COR-L47 (cell line): ENCODE measurements around the gene STC2.

Source experiments
- DNase-seq: peaks from one replicate; lab custom pipeline; 2025; lab: John Stamatoyannopoulos, UW

Gene STC2

DNA sequence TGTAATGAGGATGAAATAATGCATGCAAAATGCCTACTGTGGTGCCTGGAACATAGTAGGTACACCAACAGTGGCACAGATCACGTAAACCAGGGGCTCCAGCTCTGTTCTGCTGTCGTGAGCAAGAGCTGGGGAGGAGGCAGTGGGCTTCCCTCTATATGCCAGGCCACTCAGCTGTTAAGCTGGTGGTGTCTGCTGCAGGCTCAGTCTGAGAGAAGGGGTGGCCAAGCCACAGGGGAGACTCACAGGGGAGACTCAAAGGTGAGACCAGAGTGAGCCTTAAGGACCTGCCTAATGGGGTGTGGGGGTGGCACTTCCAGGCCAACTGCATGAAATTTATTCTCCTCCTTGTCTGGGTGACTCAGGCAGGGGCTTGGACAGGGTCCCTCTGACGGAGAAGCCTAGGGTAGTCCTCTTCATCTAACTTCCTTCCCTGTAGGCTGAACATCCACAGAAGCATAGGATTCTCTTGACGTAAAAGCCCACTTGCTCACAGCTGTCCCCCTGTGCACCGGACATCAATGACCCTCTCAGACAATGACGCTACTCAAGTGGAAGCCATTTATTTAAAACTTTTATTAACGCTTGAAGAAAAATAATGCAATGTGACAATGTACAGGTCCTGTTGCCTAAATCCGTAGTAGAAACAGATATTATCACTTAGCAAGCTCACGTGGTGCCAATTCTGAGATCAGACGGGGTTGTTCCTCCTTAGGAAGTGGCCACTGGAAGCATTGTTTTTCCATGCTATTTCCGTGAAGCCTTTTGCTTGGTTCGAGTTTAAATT lies 13.9 kb downstream of the STC2 start:
- no peak for DNase-seq

DNA sequence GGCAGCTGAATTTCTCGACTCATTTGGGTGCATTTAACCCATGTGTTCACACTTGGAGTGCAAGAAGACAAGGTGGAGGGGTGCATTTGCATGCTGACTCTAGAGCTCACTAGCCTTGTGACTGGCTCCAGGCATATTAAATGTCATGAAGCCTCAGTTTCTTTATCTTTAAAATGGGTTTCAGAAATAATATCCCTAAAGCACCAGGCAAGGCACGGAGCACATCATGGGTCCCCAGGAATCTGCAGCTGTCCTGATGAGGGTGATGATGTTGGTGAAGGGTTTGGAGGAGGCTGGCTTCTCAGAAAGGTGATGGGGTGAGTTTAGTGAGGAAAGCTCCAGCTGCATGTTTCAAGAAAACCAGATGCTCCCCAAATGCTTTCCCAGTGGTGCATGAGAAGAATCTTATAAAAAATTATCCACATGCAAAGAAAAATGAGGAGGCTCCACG lies 14.8 kb downstream of the STC2 start:
- no peak for DNase-seq

DNA sequence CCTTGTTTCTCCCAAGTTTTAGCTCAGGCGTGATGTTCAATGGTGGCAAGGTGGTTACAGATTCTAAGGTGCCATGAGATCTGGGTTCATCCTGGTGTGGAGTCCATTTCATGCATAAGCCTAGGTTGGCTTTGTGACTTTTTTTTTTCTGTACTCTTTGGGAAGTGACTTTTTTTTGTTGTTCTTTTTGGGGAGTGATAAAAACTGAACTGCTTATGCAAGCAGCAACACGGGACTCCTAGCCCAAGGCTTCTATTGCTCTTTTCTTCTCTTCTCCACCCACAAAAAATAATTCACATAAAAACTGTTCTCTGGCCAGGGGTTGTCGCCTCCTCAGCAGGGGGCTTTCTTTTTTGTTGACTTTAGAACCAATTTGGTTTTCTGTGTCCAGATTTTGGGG lies 15.4 kb downstream of the STC2 start:
- DNase-seq: no peak

DNA sequence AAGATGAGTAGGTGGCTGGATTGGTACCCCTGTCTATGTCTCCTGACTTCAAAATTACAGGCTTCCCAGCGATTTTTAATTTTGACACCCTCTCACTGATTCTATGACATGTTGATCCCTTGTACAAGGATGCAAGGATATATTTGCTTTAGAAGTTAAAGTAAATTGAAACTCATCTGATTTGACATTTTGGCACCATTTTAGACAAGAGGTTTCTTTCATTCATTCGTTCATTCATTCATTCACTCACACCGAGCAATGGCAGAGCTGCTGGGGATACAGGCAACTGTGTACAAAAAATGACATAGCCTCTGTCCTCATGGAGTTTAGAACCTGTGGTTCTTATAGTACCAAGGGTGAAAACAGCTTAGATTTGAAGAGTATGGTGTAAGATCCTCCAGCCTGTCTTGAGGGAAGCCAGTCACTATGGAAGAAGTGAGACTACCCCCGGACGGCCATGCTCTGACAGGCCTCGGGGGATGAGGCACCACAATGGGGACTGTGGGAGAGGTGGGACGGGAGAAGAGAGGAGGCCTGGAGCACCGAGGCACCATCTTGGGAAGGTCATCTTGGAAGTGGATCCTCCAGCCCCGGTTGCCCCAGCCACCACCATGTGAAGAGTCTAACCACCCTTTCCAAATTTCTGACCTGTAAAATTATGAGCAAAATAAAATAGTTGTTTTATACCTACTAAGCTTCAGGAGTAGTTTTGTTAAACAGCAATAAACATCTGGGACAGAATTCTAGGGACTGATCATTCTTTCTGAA lies 16.2 kb downstream of the STC2 start:
- DNase-seq: no peak

DNA sequence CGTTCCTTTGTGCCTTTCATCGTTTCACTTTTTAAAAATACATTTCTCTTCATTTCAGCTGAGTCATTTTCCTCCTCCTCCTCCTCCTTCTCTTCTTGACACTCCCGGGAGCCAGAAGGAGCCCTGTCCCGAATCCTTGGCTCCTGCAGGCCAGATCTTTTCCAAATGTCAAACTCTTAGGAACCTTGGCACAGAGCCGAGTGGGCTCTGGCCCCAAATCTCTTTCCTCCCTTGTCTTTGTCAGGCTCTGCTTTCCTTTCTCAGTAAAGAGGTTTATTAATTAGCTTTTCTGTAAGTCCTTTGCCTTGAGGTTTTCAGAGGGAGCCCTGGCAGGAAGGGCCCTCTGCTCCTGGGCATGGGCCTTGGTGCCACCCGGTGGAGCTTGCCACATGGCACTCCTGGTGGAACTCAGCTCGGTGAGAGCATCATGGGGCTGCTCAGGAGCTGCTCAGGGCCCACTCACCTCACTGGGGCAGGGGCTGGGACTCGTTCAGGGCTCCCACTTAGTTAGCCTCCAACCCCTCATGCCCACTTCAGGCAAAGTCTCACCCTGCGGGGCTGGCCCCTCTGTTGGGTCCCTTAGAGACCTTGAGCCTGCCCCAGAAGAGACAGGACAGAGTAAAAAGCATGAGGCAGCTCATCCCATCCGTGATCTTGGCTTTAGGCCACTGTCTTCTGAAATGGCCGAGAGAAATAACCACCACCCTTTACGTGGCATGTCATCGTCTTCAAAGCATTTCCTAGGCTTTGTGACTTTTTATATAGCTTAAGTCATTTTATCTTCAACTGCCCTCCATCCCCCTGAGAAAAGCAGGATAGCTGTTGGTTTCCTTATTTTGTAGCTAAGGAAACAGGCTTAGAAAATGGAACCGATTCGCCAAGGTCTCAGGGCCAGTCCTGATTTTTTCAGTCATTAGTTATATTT lies 17.1 kb downstream of the STC2 start:
- no peak for DNase-seq

DNA sequence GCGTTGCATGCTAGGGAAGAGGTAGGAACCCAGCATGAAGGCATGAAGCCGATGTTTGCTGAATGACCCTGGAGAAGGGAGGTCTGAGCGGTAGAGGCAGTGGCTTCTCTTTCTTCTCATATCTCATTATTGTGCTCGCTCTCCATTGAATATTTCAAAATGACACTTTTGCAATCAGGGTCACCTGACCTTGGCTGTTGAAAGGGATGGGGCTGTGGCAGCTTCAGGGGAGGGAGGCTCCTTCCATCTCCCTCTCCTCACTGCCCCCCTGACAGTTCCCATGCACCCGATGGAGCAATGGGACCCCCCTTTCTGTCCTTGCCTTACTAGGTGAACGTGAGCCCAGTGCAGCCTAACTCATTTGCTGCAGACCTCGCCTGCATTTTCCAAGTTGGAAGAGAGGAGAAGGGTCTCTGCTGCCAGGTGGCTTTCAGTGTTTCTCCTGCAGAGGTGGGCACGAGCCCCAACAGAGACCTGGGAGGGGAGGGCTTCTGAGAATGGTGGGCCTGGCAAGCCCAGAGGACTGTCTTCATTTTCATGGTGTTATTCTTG lies 17.9 kb downstream of the STC2 start:
- DNase-seq: no peak

DNA sequence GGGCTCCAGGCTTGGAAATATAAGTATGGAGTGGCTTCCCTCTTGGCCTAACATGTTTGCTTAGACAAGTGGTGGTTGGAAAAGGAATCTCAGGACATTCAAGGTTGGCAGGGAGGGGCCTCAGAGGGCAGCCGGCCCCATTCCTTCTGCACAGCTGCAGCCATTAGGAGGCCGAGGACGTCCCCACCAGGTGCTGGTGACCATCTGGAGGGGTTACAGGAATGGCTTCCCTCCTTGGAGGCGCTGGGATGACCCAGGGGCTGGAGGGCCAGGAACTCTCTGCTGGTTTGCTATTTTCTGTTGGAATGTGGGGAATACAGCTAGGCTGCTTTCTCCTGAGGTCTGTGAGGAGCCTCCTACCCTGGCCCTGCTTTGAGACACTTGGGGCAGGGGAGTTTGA lies 18.5 kb downstream of the STC2 start:
- DNase-seq: no peak

DNA sequence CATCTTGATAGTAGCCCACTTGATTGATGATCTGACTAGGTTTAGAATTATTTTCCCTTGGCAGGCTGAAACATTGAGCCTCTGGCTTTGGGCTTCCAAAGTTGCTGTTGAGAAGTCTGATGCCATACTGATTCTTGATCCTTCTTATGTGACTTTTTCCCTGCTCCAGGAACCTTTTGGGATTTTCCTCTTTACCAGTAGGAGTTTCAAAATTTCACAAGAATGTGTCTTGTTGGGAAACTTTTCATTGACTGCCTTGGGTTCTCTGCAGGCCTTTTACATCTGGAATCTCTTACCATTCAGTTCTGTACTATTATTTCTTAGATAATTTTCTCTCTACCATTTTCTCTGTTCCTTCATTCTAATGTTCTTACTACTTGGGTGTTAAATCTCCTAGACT lies 20.0 kb downstream of the STC2 start:
- DNase-seq: no peak

DNA sequence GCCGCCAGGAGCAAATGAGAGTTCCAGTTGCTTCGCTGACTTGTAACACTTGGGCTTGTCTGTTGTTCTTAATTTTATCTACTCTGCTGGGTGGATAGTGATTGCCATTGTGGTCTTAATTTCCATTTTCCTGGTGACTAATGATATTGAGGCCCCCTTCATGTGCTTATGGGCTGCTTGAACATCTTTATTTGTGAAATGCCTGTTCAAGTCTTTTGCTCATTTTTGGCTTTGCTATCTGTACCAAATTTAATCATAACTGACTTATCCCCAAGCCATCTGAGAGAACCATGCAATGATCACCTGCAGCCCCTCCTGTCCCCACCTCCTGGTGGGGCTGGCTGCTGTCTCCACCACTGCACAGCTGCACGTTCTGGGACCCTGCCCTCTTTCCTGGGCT lies 20.5 kb downstream of the STC2 start:
- no peak for DNase-seq

DNA sequence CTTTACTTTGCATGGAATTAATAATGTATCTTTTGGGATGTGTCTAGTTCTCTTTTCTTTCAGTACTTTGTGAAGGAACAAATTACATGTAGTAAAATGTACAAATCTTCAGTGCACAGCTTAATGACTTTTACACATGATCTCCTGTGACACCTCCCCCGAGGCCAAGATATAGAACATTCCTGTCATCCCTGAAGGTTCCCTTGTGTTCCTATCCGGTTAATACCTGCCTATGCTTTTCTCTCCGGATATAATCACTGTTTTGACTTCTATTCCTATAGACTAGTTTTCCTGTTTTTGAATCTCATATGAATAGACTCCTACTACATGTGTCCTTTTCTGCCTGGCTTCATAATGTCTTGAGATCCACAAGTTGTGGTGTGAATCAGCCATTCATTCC lies 21.5 kb downstream of the STC2 start:
- DNase-seq: no peak

DNA sequence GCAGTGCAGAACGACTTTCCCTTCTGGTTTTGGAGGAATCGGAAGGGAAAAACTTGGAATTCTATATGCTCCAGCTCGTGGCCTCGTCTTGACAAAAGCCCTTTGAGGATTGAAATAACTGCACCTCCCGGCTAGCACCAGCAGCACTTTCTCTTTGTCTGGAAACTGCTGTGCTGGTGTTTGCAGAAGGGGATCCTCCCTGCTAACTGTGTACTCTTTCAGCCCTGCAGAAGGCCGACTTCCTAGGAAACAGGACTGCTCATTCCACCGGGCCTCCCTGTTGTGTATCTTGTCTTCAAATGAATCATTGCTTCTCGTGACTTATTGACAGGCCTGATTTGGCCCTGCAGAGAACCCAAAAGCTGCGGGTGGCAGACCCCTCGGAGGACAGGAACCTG lies 23.6 kb downstream of the STC2 start:
- no peak for DNase-seq

DNA sequence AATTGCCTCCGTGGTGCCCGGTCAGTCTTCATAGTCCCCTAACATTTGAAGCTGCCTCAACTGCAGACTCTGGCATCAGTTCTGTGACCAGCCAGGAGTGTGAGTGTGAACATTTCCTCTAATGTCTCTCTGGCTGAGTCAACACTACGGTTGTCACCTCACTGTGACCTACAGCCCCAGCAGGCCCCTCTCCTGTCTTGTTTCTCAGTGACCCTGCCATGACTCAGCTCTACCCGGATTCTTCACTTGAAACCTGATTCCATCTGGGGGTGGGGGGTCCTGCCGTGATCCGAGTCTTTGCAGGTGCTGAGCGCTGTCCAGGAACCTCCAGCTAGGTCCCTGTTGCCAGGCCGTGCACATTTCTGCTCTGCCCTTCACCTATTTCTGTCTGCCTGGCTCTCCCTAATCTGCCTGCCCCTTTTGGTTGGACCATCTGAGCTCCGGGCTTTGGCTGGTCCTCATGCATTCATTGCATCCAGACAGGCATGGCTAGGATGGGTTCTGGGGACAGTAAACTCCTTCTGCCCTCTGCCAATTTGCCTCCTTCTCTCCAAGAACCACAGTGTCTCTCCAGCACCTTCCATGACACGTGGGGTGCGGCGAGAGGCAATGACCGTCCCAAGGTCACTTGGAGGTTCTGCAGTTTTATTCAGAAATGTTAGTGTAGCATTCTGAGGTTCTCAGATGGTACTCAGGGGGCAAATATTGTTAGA lies 24.2 kb downstream of the STC2 start:
- DNase-seq: no peak

DNA sequence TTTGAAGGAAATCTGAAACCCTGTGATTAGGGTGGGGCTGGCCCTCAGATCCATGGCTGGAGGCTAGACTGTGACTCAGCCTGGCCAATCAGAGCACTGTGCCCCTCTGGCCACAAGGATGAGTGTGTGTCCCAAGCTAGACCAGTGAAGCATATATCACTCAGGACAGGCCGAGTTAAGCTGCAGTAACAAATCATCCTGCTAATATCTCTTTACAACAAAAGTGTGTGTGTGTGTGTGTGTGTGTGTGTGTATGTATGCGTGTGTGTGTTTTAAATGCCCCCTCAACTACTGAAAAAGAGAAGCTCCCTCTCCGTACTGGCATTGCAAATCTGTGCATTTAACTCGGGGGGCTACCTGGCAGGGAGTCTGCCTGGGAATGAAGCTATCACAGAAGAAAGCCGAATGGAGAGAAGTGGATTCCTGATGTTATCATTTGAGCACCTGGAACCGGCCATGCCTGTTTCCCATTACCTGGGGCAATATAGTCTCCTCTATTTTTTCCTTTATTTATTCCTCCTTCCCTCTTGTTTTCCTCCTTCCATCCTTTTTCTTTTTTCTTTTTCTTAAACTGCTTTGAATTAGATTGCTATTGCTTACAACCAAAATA lies 25.6 kb downstream of the STC2 start:
- peak; percentile 85 for DNase-seq

DNA sequence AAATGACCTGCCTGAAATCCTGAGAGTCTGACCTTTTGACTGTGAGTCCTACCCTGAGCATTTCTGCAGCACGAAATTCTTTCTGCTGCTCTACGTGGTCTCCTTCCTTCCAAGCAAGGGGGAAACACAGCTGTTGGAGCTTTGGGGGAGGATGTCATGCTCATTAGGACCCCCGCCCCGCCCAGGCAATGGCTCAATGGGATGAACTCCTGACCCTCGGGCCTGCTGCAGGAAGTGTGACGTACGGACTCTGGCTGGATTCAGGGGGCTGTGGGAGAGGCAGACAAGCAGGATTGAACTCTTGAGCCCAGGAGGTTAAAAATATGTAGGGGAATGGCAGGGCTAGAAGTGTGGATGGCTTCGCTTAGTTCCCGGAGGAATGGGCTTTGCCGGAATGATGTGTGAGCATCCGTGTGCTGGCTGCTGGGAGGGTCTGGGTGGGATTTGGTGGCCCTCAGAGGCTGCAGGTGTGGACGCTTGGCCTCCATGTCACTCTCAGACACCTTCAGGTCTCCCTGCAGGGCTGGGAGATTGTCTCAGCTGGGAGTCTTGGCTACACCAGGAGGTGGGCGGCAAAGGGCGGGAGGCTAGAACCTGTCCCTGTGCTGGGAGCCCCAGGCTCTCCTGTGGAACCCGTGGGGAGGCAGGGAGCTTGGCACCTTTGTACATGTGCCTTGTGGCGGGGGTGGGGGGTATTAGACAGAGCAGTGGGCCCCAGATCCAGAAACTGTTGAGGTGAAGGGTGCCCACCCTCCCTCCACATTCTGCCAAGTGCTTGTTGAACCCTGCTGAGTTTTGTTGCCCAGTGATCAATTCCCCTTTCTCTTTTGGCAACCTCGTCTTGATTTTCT lies 26.3 kb downstream of the STC2 start:
- DNase-seq: no peak

DNA sequence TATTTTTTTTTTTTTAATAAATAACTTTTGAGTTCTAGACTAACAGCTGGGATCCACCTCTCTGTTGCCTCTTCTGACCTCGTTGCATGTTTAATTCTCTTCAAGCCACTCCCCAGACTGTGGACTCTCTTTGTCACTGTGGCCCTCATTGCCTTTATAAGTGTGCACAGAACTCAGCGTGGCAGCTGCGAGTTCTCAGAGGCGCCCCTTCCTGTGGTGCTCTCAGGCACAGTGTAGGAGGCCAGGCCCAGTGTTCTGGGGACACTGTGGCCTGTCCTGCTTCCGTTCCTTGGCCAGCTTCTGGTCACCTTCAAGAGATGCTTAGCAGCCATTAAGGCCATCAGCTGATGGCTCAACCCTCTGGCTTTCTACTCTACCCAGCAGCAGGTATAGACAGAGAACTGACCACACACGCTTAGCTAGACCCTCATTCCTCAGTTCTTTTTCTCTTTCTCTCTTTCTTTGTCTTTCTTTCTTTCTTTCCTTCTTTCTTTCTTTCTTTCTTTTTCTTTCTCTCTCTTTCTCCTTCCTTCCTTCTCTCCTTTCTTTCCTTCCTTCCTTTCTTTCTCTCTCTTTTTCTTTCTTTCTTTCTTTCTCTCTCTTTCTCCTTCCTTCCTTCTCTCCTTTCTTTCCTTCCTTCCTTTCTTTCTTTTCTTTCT lies 27.7 kb downstream of the STC2 start:
- no peak for DNase-seq

DNA sequence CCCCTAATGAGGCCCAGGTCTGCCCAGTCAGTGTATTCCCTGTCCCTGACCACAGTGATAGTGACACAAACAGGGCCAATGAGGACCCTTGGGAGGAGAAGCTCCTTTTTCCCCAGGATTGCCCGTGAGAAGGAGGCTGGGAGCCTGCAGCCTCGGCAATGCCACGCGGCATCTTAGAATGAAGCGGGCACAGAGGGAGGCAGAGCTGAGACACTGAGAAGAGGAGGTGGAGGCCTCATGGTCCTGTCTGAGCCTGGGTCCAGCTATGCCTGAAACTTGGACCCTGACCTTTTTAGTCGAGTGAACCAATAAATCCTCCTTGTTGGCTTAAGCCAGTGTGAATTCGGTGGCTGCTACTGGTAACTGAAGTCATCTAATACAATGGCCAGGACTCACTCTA lies 28.4 kb downstream of the STC2 start:
- no peak for DNase-seq

DNA sequence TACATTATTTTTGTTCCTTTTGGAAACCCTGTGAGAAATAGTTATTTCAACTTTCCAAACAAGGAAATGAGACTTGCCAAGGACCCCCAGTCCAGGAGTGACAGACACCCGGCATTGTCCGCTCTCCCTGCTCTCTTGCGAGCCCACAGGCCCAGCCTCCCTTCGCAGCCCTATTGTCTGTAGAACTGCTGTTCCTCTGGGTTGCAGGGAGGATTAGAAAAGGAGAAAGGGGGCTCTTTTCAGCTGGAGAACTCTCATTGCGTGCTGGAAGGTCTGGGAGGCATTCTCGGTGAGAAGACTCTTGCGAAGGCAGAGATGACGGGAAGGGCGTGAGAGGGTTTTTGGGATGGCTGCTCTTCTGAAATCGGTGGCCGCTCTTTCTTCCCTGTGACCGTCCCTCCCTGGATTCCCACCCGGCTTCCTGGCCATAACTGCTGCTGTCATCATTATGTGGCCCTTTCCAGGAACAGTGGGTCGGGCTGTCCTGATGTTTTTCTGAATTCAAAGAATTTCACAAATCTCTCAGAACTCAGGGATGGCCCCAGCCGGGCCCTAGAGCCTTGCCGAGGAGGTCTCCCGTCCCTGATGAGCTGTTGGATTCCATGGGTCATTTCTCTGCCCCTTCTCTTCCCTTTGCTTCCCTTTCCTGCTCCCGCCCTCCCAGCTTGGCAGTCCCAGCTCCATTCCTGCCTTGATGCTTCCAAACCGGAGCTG lies 29.8 kb downstream of the STC2 start:
- no peak for DNase-seq

DNA sequence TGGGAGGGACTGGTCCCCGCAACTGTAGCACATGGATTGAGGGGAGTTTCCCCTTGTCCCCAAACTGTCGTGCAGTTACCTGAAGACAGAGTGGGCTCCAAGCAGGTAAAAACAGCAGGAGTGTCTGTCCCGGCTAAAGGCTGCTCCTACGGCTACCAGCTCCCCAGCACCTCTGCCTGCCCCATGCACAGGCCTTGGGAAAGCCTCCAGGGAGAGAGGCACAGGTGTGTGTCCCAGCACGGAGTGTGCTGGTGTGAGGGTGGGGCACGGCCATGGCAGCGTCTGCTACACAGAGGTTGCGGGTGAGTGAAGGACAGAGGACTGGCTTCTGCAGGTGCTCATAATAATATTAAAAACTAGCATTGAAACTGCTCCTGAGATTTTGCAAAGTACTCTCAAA lies 30.4 kb downstream of the STC2 start:
- DNase-seq: no peak
